ENCODE results near the gene RAB14.

RAB14 gene

DNA sequence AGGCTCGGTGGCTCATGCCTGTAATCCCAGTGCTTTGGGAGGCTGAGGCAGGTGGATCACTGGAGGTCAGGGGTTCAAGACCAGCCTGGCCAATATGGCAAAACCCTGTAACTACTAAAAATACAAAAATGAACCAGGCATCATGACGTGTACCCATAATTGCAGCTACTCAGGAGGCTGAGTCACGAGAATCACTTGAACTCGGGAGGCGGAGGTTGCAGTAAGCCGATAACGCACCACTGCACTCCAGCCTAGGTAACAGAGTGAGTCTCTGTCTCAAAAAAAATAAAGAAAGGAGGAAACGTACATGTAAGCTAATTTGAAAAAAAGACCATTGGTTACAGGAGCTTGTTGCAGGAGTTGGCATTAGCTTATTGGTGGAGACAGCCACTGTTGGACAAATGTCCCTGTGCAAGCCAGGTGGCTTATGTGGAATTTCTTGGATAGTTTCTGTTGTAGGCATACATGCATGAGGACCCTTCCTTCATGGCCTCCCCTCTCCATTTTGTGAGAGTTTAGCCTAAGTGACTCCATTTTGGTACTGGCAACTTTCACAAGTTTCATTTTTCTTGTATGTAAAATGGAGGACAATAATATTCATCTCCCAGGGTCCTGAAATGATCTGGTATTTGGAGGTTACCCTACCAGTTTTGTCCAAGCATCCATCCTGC is 16.8 kb upstream of the RAB14 start:
- DNase-seq, result no peak

DNA sequence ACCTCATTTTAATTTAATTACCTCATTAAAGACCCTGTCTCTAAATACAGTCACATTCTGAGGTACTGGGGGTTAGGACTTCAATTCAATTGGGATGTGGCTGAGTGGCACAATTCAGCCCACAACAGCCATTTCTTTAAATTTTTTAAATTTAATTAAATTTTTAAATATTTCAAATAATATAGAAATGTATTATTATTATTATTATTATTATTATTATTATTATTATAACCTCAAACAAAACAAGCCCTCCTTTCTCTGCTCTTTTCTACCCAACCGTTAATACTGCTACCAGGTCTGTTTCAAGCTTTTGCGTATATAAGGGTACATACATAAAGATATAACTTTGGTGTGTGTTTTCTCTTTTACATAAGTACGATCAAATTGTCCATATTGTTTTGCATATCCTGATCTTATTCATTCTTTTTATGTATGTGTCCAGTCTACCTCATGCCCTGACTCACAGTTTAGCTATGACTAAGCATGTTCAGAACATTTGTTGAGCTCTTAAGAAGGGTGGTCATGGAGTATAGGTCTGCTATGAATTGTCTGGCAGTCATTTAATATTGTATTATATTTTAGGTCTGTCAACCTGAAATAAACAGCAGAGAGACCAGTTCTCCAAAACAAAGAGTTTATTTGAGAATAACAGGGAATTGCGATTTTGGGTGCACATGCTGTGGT is 16.1 kb upstream of the RAB14 start:
- DNase-seq, result no peak

DNA sequence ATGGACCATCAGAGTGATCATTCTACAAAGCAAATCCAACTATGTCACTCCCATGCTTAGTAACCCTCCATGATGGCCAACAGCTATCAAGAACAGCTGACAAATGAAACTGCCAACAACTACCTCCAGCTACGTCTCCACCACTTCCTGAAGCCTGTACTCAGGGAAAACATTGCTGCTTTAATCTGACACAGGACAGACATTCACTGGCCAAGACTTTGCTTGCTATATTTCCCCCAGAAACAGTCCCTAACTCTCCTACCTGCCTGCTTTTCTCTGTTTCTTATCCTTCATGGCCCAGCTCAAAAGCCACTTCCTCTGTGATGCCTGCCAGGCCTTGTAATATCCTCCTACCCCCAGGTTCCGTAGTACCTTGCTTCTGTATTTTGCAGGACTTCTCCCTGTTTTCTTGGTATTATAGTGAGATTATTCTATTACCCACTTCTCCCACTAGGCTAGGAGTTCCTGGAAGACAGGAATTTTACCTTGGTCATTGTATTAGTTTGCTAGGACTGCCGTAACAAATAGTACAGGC is 14.7 kb upstream of the RAB14 start:
- DNase-seq, result no peak

DNA sequence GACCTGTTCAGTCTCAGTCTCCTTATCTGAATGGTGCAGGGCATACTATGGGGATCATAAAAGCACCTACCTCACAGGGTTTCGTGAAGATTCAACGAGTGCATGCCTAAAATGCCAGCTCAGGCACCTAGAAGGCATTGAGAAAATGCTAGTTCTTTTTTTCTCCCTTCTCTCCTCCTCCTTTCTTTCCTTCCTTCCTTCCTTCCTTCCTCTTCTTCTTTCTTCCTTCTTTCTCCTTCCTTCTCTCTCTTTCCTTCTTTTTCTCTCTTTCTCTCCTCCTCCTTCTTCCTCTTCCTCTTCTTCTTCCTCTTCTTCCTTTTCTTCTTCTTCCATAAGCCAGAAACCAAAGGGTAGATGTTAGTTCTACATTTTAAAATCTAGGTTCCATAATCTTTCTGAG is 12.3 kb upstream of the RAB14 start:
- DNase-seq, result no peak

DNA sequence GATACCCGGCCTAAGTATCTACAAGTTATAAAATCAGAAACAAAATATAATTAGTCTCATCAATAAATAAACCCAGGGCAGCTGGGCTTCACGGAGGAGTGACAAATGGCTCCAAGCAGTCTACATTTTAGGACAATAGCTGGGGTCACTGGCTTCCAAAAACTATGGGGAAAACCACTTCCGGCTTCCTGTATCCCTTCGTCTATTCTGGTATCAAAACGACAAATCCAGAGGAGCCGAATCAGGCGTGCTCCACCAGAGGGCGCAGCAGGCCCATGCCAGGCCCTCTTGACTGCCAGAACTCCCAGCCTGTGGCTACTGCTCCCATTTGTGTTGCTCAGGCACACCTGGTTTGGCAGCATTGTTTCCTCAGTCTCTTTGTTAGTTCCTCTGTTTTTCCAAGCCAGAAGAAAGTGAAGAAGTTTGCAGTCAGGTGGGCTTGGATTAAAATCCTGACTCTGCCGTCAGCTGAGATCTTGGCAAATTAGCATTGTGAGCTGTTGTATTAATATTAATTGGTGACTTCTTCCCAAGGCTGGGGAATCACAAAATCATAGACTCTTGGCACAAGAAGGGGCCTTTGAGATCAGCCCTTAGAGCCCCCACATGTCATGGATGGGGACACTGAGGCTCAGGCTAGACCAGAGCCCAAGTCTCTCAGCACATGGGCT is 11.6 kb upstream of the RAB14 start:
- DNase-seq, result peak in 13 of 14 donors; percentile 15 to 86 (median 80)

DNA sequence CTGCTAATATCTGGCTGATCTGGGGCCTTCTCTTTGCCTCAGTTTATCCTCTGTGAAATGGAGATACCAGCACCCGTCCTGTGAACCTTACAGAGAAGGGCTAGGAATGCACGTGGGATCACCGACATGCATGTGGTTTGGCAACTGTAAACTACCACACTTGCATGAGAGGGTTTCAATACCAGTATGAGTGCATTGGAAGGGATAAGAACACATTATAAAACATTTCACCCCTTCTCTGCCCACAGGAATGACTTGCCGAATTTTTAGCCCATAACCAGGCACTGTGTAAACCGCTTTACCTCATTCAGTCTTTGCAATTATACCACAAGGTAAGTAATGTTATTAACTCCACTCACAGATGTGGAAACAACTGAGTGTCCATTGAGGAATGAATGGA is 8.9 kb upstream of the RAB14 start:
- no peak for DNase-seq

DNA sequence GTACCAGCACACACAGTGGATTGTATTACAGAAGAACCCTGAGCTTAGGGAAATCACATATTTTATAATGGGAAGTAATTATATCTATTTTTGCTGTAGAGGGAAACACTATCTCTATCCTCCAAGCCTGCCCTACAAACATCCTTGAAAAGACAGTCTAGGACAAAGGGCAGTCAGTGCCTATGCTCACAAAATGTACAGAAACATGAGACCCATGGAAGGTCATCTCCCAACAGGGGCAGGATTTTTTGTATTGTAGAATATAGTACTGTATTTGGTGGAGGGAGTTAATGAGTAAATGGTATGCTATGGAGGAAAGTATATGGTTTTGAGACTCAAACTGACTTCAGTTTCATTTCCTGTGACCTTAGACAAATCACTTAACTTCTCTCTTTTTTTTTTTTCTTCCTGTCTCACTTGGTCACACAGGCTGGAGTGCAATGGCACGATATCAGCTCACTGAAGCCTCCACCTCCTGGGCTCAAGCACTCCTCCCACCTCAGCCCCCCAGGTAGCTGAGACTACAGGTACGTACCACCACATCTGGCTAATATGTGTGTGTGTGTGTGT is 5.8 kb upstream of the RAB14 start:
- DNase-seq, result no peak

DNA sequence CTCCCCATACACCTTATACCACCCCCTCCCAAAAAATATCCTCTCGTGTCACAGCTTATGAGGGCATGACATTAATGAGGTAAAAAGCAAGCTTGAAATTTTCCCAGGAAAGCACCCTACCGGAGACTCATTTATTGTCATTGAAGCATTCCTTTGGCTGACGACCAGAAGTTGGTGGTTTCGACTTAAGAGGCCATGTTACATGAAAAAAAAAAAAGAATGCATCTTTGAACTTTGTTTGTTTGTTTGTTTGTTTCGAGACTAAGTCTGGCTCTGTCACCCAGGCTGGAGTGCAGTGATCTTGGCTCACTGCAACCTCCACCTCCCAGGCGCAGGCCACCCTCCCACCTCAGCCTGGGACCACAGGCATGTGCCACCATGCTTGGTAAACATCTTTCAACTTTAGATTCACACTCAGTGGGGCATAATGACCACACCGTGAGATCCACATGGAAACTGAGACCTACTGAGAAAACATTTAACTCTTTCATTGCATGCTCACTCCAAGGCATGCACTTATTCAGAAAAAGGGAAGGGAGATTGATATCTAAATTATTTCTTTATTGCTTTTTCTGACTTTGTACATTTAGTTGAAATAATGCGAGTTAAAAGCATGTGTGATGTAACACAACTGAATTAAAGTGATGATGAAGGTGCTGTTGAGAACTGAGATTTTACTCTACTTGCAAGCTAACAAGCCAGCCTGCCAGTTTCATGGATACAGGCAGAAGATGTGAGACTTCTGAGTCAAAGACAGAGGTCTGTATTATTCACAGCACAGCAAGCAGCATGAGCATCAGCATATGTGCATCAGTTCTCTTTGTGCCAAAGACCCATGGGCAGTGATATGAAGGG is 5.1 kb upstream of the RAB14 start:
- DNase-seq, result no peak

DNA sequence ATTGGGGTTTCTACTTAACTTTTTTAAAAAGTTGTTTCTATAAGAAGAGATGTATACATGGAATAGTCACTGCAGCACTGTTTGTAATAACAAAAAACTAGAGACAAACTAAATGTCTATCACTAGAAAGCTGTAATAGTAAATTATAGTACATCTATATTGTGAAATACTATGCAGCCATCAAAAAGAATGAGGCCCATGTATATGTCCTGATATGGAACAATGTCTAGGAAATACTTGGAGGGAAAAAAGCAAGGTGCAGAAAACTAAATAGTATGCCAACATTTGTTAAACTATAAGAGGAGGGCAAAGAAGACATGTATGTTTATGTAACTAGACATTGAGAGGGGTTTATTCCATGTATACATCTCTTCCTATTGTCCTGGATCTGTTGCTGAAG is 2.9 kb upstream of the RAB14 start:
- no peak for DNase-seq

DNA sequence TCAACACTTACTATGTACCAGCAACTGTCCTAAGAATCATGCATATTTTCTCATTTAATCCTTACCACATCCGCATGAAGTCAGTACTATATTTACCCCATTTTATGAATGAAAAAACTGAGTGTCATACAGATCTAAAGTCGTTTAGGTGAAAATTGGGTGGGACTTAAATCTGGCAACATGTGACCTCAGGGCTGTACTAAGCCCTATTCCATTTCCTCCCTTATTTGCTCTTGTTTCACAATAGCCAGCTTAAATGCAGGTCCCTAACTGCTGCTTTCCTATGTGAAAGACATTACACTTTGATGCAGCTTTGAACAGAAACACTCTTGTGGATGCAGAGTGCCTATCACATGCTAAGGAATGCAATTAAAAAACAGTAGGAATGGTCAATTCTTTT is 2.5 kb upstream of the RAB14 start:
- no peak for DNase-seq

DNA sequence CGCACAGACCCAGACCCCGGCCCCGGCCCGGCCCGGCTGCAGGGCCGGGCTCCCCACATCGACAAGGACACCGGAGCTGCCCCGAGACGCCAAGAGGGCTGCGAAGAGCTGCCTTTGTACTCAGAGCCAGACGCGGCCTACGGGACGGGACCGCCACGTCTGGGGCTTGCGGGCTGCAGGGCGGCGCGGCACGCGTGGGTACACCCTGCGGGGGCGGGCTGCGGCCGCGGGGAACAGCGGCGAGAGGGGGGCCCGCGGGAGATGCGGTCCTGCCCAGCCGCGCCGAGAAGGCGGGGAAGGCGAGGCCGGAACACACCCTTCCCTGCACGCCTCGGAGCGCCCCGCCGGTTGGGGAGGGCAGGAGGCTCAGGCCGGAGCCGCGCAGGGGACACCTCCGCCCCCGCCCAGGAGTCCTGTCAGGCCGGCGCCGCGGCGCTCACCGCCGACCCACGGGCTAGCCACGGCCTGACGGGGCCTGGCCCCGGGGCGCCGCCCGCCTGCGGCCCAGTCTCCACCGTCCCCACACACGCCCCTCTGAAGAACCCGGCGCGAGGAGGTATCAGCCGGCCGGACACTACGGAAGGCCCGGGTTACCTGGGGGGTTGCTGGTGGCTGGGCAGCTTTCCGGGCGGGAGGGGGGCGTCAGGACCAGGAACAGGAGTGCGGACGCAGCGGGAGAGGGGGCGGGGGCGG is 478 bp downstream of the RAB14 start:
- peak in 3 of 14 donors; percentile 31 to 64 (median 52) for DNase-seq

DNA sequence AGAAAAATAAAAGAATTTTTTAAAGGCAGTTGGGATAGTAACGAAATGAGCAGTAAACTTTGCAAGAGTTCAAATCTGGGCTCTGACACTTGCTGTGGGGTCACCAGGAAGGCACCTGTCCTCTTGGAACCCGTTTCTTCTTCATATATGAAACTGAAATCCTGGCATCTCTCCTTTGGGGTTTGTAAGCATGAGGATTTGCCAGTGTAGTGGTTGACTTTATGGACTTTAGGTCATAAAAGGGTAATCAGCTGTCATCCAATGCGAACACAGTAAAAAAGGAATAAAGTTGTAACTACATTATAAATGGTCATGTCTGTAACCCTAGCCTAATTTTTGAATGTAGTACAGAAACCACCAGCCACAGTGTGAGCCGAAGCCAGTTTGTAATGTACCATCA is 1.3 kb downstream of the RAB14 start:
- no peak for DNase-seq

DNA sequence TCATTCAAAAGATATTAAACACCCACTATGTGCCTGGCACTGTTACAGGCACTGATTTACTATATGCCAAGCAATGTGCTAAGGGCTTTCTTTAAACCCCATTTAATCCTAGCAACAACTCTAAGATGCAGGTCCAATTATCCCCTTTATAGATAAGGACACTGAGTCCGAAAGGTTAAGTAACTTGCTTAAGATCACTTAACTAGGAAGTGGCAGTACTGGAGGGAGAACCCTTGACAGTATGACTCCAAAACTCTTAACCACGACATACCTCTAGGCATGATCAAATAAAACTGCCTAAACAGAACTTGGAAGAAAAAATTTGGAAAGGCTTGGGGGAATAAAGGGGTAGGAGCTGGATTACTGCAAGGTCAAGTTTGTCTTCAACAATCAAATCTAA is 1.7 kb downstream of the RAB14 start:
- DNase-seq, result no peak

DNA sequence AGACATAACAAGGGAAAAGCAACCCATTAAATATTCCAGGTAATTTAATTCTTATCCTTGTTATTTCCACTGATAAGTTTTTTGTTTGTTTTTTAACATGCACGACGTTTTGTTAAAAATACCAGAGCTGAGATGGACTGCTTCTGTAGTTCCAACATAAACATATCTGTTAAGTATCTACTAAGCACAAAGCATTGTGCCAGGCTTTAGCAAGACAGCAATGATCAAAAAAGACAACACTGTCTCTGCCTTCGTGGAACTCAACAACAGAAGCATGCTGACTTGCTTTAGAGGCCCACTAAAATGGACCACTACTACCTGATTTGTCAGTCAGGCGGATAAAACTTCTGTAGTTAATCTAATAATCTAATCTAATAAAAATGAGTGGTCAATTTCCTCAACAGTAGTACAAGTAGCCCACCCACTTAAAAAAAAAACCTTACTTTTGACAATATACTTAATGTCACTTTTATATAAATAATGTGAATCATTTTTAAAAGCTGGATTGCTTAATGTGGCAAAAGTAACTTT is 3.1 kb downstream of the RAB14 start:
- DNase-seq, result no peak

DNA sequence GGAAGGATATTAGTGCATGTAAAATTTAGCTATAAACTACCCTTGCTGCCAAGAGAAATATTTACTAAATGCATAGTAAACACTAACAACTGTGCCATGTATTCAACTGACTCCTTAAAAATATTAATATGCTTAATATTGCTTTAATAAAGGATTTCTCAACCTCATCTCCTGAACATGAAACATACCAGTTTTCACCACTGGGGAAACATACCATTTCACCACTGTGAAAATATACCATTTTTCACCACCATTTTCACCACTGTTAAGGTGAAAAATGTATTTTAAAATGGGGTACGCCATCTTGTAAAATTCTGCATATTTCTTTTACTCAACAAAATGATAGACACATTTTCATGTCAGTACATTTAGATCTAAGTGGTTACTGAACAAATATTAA is 4.5 kb downstream of the RAB14 start:
- no peak for DNase-seq

DNA sequence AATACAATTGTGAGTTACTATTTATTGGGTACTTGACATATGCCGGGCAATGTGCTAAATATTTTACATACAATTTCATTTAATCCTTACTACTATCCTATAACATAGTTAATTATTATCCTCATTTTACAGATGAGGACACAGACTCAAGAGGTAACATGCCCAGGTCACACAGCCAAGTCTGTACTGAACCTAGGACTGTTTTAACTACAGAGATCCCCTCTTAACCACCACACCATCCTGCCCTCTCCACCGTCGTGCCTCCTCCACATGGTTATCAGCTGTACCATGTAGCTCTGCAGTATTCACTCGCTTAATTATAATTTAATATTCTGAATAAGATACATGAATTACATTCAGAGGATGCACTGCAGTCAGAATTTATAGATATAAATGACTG is 5.3 kb downstream of the RAB14 start:
- no peak for DNase-seq

DNA sequence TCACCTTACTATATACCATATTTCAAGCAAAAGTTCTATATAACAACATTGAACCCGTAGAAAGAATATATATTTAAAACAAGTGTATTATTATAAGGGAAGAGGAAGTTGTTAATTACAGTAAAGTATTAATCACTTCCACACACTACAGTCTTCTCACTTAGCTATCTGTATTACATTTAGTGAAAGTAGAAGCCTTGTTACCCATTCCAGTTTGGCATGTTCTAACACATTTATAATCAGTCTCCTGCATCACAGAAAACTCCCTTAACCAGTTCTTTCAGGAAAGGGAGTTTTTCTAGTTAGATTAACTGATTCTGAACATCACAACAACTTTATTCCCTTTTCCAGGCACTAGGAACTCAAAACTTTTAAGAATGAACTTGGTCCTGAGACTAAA is 6.9 kb downstream of the RAB14 start:
- DNase-seq, result no peak

DNA sequence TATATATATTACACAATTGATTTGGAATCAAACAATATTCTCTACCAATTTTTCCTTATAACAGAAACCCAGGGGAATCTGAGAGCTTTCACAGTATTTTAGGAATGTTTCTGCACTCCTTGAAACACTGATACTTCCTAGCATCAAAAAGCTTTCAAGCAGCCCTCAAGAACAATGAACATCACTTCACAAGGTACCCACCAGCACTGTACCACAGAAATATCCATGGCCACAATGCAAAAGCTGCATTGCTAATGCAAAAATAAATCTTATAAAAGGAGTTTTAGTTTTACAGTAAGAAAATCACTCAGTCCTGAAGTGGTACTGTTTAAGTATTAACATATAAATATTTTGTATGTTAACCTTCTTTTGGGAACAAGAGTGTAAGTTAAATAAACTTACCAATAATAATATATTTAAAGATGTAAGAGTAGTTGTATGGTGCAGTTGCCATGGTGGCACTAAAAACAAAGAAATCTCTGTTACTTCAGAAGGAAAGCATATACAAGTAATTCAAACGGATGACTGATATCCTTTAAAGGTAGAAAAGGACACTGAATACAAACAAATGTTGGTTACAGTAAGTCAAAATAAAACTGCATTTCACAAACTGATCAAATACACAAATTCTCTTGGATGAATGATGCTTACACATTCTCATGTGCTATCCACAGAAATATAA is 8.6 kb downstream of the RAB14 start:
- no peak for DNase-seq

DNA sequence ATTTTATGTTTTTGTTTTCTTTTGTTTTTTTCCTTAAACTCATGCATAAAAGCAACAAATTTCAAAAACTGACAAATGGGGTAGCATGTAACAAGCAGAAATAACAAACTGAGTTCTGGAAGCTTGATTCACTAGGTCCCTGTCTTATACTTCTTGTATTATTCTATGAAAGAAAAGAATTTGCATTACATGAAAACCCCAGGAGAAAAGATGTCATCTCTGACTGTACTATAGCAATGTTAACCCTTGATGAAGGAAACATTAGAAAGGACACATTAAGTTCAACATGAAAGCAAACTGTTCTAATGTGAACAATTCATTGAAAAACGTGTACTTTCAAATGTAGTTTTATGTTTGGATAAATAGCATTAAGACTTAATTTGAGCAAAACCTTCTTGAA is 9.2 kb downstream of the RAB14 start:
- DNase-seq, result no peak

DNA sequence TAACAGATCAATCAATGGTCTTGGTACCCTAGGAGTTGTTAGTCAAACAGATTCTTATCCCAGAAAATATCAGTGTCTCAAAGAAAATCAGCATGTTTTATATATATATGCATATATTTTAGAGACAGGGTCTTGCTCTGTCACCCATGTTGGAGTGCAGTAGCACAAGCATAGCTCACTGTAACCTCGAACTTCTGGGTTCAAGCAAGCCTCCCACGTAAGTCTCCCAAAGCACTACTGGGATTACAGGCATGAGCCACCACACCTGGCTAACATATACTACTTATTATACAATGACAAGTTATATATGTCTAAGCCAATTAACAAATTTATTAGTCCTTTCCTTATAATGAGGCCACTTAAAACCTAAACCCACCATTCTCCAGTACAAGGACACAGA is 10.4 kb downstream of the RAB14 start:
- no peak for DNase-seq

DNA sequence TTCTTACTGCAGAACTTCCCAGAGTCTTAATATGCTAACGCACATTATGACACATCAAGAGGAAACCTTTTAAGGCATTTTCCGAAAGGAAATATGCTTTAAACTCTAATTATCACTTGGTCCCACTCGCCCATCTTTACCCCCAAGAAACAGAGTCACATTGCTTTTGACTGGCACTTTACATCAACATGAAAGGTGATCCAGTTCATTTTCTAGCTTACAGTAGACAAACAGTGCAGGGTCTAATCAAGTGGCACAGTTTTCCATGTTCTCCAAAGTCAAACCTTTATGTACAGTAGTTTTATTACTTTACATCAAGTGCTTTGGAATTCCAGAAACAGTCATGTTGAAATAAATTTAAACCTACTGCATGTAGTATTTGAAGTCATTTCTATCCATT is 12.0 kb downstream of the RAB14 start:
- DNase-seq, result no peak
